ENCODE results near the gene TECPR2. TPM values are rescaled to one million over a fixed set of nuclear protein-coding genes. Genes with fewer than 3 reads are reported as not detected.
"Not testable (repeated sequence)": the region's sequence is repeated elsewhere in the genome, so short reads cannot be mapped to it uniquely, and the experiment has no call there.

Gene TECPR2
- total RNA-seq, 1 donor from 2014 or later = 12.0 TPM

DNA sequence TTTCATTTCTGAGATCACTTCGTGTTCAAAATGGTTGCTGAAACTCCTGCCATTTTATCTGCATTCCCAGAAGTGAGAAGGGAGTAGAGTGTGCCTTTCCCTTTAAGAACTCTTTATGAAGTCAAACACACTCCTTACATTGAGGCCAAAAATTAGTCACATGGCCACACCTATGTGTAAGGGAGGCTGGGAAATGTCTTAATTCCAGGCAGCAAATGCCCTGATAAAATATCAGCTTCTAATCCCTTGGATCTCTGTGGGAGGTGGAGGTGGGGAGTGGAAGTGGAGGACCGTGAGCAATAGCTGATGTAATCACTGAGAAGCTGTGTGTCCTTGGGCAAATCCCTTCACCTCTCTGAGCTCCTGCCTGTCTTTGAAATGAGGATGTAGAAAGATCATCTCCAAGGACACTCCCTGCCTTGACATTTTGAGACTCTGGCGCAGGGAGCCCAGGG is 169.5 kb downstream of the TECPR2 start:
- intact Hi-C loops (cut with DNase I) = no loop called here
- Histone ChIP-seq H3K4me3 (no peak overlapping the region), H3K27ac (no peak overlapping the region), H3K27me3 (no peaks in the 10 kb centered on the region), H3K36me3 (no peaks in the 10 kb centered on the region), H3K9me3 (no peaks in the 10 kb centered on the region), H3K4me1 (no peaks in the 10 kb centered on the region)
- DNase-seq (ENCODE audit: extremely low spot score in 2 of 2) = no peak
- TF ChIP-seq POLR2AphosphoS5 (IDR thresholded peaks at IDR 0.05; ENCODE audit: insufficient read depth in 1 of 2, low read depth in 1 of 2) = peak in 1 of 2 donors; percentile 64
- no peak for TF ChIP-seq POLR2A (IDR thresholded peaks at IDR 0.05)

DNA sequence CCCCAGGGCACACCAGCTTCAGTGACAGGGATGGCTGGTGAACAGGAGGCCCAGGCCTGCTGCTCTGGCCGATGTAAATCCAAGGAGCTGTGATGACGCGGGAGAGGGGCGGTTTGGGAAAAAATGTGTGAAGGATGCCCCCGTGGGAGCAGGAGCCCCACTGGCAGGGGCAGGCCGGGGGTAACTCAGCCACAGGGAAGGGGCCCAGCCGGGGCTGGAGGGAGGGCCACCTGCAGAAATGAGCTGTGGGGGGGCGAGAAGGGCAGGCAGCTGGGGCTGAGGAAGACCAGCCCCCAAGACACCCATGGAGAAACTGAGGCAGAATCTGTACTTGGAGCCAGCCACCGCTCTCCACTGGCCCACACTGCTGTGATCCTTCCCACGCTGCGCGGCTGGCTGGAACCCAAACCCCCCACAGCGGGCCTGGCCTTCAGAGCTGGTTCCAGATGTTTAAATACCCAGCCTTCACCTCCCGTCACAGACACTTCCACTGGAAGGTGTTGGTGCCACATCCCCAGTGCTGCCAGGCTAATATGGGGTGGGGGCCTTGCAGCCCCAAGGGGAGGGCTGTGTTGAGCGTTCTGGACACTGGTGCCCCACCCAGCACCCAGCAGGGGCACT is 175.3 kb downstream of the TECPR2 start:
- Histone ChIP-seq H3K27me3 (no peaks in the 10 kb centered on the region), H3K4me3 (no peak overlapping the region), H3K9me3 (no peaks in the 10 kb centered on the region), H3K36me3 (no peaks in the 10 kb centered on the region), H3K27ac (no peak overlapping the region), H3K4me1 (peaks cover 9% of the 10 kb centered on the region)
- no peak for DNase-seq (ENCODE audit: extremely low spot score in 2 of 2)
- TF ChIP-seq, protein P1, sequence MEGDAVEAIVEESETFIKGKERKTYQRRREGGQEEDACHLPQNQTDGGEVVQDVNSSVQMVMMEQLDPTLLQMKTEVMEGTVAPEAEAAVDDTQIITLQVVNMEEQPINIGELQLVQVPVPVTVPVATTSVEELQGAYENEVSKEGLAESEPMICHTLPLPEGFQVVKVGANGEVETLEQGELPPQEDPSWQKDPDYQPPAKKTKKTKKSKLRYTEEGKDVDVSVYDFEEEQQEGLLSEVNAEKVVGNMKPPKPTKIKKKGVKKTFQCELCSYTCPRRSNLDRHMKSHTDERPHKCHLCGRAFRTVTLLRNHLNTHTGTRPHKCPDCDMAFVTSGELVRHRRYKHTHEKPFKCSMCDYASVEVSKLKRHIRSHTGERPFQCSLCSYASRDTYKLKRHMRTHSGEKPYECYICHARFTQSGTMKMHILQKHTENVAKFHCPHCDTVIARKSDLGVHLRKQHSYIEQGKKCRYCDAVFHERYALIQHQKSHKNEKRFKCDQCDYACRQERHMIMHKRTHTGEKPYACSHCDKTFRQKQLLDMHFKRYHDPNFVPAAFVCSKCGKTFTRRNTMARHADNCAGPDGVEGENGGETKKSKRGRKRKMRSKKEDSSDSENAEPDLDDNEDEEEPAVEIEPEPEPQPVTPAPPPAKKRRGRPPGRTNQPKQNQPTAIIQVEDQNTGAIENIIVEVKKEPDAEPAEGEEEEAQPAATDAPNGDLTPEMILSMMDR (IDR thresholded peaks at IDR 0.05) = no peak
- TF ChIP-seq POLR2A (IDR thresholded peaks at IDR 0.05) (no peak), POLR2AphosphoS5 (IDR thresholded peaks at IDR 0.05; ENCODE audit: insufficient read depth in 1 of 2, low read depth in 1 of 2) (no peak)
- intact Hi-C loops (cut with DNase I) = no loop called here

DNA sequence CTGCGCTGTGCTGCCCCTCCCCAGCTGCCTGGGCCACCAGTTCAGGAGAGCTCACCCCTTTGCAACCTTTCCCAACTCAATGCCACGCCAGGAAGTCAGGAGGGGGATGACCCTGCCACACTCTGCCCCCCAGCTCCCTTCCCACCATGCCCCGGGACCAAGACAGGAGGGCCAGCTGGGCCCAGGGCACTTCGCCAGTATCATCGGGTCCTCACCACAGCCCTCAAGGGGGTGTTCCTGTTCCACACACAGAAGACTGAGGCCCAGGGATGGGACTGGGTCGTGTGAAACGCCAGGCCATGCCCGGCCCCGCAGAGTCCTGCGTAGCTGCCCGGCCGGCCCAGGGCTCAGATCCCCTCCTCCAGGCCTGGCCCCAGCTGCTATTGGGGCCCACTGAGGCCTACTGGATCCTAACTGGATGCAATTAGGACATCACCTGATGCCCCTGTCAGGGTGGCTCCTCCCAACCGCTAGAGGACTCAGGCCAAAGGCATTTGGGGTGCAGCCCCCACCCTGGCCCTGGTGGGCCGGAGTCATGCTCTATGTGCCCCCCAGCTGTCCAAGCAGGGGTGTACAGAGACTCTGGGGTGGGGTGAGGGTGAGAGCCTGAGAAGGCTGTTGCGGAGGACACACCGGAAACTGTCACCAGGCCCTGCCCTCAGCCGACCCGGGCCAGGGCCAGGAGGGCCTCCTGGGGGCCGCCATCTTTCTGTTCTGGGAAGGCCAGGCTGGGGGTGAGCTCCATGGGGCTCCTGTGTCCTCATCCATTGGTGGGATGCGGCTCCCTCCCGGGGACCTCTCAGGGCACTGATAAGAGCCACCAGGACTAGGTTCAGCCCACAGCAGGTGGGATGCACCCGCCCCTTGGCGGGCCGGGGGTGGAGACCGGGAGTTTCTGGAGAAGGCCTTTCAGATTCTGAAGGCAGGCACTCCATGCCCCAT is 176.1 kb downstream of the TECPR2 start:
- TF ChIP-seq, protein P1 (IDR thresholded peaks at IDR 0.05) = no peak
- no peak for TF ChIP-seq POLR2AphosphoS5 (IDR thresholded peaks at IDR 0.05; ENCODE audit: insufficient read depth in 1 of 2, low read depth in 1 of 2)
- no peak for TF ChIP-seq POLR2A (IDR thresholded peaks at IDR 0.05)
- H3K27ac ChIP-seq = no peak overlapping the region
- DNase-seq (ENCODE audit: extremely low spot score in 2 of 2) = no peak
- no peaks in the 10 kb centered on the region for H3K9me3 ChIP-seq
- peaks cover 9% of the 10 kb centered on the region for H3K4me1 ChIP-seq
- no peaks in the 10 kb centered on the region for H3K27me3 ChIP-seq
- no peak overlapping the region for H3K4me3 ChIP-seq
- H3K36me3 ChIP-seq = no peaks in the 10 kb centered on the region
- intact Hi-C loops (cut with DNase I) = no loop called here

DNA sequence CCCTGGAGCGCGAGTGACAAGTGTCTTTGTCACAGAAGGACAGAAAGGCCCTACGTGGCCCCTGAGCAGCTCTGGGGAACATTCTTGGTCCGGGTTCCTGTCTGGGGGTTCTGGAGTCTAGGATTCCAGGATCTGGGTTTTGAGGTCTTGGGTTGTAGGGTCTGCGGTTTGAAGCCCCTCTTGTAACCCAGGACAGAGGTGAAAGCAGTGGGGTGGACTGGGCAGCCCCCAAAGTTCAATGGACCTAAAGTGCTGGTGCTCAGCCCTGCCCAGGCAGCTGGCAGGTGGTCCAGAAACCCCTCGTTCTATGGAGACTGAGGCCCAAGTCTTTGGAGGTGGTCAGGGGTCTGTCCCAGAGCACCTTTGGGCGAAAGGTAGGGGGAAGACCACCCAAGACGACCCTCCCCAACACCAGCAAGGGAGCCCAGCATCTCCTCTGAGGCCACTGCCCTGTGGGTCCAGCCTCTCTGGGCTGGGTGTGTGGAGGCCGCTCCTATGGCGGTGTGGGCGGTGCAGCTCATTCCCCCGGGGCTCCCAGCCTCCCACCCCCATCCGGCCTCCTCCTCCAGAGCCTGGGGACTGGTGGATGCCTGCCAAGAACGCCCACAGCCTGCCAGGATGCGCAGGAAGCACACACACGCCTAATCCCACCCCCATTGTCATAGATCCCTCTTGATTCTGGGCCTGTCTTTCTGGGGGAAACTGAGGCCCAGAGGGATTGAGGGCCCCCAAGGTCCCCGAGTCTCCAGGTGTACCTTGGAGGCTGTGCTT is 177.0 kb downstream of the TECPR2 start:
- Histone ChIP-seq H3K9me3 (no peaks in the 10 kb centered on the region), H3K36me3 (no peaks in the 10 kb centered on the region), H3K27ac (no peak overlapping the region), H3K4me1 (peaks cover 17% of the 10 kb centered on the region), H3K4me3 (no peak overlapping the region), H3K27me3 (no peaks in the 10 kb centered on the region)
- no peak for DNase-seq (ENCODE audit: extremely low spot score in 2 of 2)
- TF ChIP-seq POLR2A (IDR thresholded peaks at IDR 0.05) (no peak), POLR2AphosphoS5 (IDR thresholded peaks at IDR 0.05; ENCODE audit: insufficient read depth in 1 of 2, low read depth in 1 of 2) (no peak)
- TF ChIP-seq, protein P1 (IDR thresholded peaks at IDR 0.05) = no peak
- intact Hi-C loops (cut with DNase I) = no loop called here

DNA sequence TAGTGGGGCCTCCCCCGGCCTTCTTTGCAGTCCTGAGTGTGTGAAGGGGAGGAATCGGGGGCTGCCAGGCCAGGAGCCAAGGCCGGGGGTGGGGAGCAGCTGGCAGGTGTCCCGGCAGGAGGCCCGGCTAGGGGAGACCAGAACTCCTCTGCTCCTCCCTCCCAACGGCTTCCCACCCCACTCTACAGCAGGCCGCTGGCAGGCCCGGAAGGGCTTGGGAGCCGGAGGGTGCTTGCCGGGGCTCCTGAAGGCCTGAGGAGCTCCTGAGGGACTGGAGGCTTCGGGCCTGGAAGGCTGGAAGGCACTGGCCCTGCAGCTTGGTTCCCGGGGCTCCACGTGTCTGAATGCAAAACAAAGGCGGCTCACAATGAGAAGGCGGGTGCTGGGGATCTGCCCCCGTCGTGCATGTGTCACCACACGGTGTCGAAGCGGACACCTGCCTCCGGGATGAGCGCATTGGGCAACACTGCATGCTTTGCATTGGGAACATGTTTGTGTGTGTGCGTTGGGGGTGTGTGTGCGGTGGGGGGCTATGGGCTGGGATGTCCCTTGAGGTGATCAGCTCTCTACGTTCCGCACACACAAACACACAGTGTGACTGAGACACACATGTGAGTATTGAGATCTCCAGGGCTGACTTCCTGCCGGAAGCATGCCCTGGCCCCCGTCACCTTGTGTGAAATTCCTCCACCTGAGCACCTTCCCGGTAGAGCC is 177.7 kb downstream of the TECPR2 start:
- H3K4me3 ChIP-seq = no peak overlapping the region
- no peak for DNase-seq (ENCODE audit: extremely low spot score in 2 of 2)
- no peaks in the 10 kb centered on the region for H3K27me3 ChIP-seq
- H3K9me3 ChIP-seq = no peaks in the 10 kb centered on the region
- H3K4me1 ChIP-seq = peaks cover 25% of the 10 kb centered on the region
- no peak overlapping the region for H3K27ac ChIP-seq
- intact Hi-C loops (cut with DNase I) = no loop called here
- no peaks in the 10 kb centered on the region for H3K36me3 ChIP-seq
- TF ChIP-seq POLR2AphosphoS5 (IDR thresholded peaks at IDR 0.05; ENCODE audit: insufficient read depth in 1 of 2, low read depth in 1 of 2) = no peak
- TF ChIP-seq, protein P1 (IDR thresholded peaks at IDR 0.05) = no peak
- no peak for TF ChIP-seq POLR2A (IDR thresholded peaks at IDR 0.05)

DNA sequence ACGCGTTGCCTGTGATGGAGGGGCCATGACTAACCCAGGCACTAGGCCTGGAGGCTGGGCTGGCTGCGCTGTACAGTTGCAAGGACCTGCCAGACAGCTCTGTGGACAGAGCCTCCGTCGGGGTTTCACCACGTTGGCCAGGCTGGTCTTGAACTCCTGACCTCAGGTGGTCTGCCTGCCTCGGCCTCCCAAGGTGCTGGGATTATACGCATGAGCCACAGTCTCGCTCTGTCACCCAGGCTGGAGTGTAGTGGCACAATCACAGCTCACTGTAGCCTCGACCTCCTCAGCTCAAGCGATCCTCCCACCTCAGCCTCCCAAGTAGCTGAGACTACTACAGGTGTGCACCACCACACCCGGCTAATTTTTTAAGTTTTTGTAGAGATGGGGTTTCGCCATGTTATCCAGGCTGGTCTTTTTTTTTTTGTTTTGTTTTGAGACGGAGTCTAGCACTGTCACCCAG is 178.3 kb downstream of the TECPR2 start:
- intact Hi-C loops (cut with DNase I); H3K27me3 ChIP-seq: not testable (repeated sequence)

More for the DNA sequence above, 178.3 kb downstream of the TECPR2 start:
- H3K27ac ChIP-seq; DNase-seq (ENCODE audit: extremely low spot score in 2 of 2); H3K4me3 ChIP-seq; H3K9me3 ChIP-seq; H3K36me3 ChIP-seq: not testable (repeated sequence)
- peaks cover 30% of the 10 kb centered on the region for H3K4me1 ChIP-seq
